ENCODE data around the gene JAZF1. TPM values are rescaled to one million over a fixed set of nuclear protein-coding genes. Genes with fewer than 3 reads are reported as not detected.

The JAZF1 gene
- total RNA-seq, 1 experiment from 2014 or later: 14.2 TPM

DNA sequence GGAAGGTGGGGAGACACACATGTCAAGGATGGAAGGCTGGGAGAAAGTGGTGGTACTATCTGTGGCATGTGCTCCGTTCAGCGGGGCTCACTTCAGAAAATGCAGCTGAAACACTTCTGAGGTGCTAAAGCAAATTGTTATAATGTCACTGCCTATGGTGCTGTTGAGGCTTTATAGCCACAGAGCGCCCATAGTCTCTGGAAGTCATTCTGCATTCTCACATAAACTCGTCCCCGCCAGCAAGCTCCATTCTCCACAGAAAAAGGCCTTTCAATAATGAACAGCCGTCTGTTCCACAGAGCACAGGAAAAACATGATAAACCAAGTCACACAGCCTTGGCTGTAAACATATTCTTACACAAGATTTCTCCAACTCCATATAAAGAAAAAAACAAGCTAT is 308.7 kb downstream of the JAZF1 start:
- DNase-seq (ENCODE audit: unreplicated experiment): no peak
- CTCF ChIA-PET: interaction anchor here (0.6 kb wide), 1 partner anchor 154 kb away, joined by 3 read pairs; no protein-coding TSS in a partner anchor

DNA sequence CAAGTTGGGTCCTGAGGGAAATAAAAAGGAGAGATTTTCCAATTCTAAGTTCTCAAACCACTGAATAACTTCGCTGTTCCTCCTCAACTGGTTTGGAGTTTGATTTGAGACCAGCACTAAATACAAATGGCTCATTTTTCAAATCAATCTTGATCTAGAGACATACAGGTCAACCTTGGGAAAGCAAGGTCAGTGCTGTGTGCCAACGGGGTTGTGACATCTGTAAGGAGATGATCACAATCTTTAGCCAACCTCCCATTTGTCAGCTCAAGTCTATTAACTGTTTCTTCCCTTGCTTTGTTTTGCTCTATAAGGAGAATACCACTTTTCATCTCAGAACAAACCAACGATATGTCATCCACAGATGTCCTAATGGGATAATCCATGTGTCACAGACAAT is 309.5 kb downstream of the JAZF1 start:
- no peaks in the 10 kb centered on the region for H3K9me3 Mint-ChIP-seq (ENCODE audit: unreplicated experiment)
- H3K27ac Mint-ChIP-seq (ENCODE audit: low read depth, unreplicated experiment): no peak overlapping the region
- no TSS peak for BruUV-seq (replicated peaks)
- ChIA-PET CTCF (interaction anchor here (0.5 kb wide), 1 partner anchor 26 kb away, joined by 3 read pairs; no protein-coding TSS in a partner anchor), POLR2A (no interaction called here)
- H3K4me1 Mint-ChIP-seq (ENCODE audit: insufficient read depth, unreplicated experiment): peaks cover 20% of the 10 kb centered on the region
- intact Hi-C loops (cut with micrococcal nuclease): no loop called here
- DNase-seq (ENCODE audit: unreplicated experiment): no peak
- H3K27me3 Mint-ChIP-seq (ENCODE audit: insufficient read depth, unreplicated experiment): no peaks in the 10 kb centered on the region
- no peaks in the 10 kb centered on the region for H3K36me3 Mint-ChIP-seq (ENCODE audit: insufficient read depth, unreplicated experiment)
- TF ChIP-seq, protein P1, sequence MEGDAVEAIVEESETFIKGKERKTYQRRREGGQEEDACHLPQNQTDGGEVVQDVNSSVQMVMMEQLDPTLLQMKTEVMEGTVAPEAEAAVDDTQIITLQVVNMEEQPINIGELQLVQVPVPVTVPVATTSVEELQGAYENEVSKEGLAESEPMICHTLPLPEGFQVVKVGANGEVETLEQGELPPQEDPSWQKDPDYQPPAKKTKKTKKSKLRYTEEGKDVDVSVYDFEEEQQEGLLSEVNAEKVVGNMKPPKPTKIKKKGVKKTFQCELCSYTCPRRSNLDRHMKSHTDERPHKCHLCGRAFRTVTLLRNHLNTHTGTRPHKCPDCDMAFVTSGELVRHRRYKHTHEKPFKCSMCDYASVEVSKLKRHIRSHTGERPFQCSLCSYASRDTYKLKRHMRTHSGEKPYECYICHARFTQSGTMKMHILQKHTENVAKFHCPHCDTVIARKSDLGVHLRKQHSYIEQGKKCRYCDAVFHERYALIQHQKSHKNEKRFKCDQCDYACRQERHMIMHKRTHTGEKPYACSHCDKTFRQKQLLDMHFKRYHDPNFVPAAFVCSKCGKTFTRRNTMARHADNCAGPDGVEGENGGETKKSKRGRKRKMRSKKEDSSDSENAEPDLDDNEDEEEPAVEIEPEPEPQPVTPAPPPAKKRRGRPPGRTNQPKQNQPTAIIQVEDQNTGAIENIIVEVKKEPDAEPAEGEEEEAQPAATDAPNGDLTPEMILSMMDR (IDR thresholded peaks at IDR 0.05; ENCODE audit: unreplicated experiment): no peak
- no peak overlapping the region for H3K4me3 Mint-ChIP-seq (ENCODE audit: unreplicated experiment)

More for the DNA sequence above, 308.7 kb downstream of the JAZF1 start:
- Mint-ChIP-seq H3K9me3 (ENCODE audit: unreplicated experiment) (no peaks in the 10 kb centered on the region), H3K4me1 (ENCODE audit: insufficient read depth, unreplicated experiment) (peaks cover 20% of the 10 kb centered on the region), H3K27ac (ENCODE audit: low read depth, unreplicated experiment) (no peak overlapping the region), H3K4me3 (ENCODE audit: unreplicated experiment) (no peak overlapping the region), H3K36me3 (ENCODE audit: insufficient read depth, unreplicated experiment) (no peaks in the 10 kb centered on the region), H3K27me3 (ENCODE audit: insufficient read depth, unreplicated experiment) (no peaks in the 10 kb centered on the region)
- intact Hi-C loops (cut with micrococcal nuclease): no loop called here
- POLR2A ChIA-PET: interaction anchor here (0.6 kb wide), 1 partner anchor 108 kb away, joined by 5 read pairs; no protein-coding TSS in a partner anchor
- BruUV-seq (replicated peaks): no TSS peak
- TF ChIP-seq, protein P1 (IDR thresholded peaks at IDR 0.05; ENCODE audit: unreplicated experiment): no peak

DNA sequence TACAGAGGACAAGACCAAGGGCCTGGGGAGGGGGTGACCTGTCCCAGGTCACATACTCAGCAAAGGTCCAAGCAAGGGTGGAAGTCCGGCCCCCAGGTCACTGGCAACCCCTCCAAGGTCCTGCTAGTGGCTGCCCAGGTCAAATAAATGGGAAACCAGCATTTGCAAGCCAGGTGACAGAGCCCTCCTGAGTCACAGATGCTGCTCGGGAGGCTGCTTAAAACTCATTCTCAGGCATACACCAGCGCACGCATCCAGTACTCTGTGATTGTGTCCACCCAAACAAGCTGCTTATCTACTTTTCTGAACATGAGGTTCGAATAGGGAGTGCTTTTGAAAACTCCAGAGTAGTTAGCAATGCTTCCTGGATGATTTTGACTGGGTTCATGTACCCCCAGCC is 310.0 kb downstream of the JAZF1 start:
- ChIA-PET CTCF (interaction anchor here (0.5 kb wide), 1 partner anchor 27 kb away, joined by 3 read pairs; no protein-coding TSS in a partner anchor), POLR2A (no interaction called here)
- Mint-ChIP-seq H3K4me1 (ENCODE audit: insufficient read depth, unreplicated experiment) (peaks cover 20% of the 10 kb centered on the region), H3K27me3 (ENCODE audit: insufficient read depth, unreplicated experiment) (no peaks in the 10 kb centered on the region), H3K27ac (ENCODE audit: low read depth, unreplicated experiment) (no peak overlapping the region), H3K4me3 (ENCODE audit: unreplicated experiment) (no peak overlapping the region), H3K36me3 (ENCODE audit: insufficient read depth, unreplicated experiment) (no peaks in the 10 kb centered on the region), H3K9me3 (ENCODE audit: unreplicated experiment) (no peaks in the 10 kb centered on the region)
- TF ChIP-seq, protein P1 (IDR thresholded peaks at IDR 0.05; ENCODE audit: unreplicated experiment): no peak
- intact Hi-C loops (cut with micrococcal nuclease): no loop called here
- BruUV-seq (replicated peaks): no TSS peak
- no peak for DNase-seq (ENCODE audit: unreplicated experiment)

DNA sequence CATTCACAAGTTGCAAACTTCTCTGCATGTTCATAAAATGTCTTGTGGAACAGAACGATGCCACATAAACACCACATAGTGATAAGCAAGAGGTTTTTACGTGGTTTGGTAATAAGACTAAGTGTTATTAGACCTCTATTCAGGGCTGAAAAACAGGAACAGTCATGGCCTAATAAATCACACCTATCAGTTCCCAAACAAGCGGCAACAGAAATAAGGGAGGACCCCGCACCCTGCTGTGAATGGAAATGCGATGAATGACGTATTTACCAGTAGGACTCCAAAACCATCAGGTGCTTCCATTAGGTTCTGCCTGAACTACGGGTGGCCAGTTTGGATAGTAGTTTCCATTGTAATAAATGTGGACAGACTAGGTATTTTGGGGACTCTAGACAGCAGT is 311.5 kb downstream of the JAZF1 start:
- Mint-ChIP-seq H3K9me3 (ENCODE audit: unreplicated experiment) (no peaks in the 10 kb centered on the region), H3K27me3 (ENCODE audit: insufficient read depth, unreplicated experiment) (no peaks in the 10 kb centered on the region), H3K27ac (ENCODE audit: low read depth, unreplicated experiment) (no peak overlapping the region), H3K36me3 (ENCODE audit: insufficient read depth, unreplicated experiment) (no peaks in the 10 kb centered on the region), H3K4me1 (ENCODE audit: insufficient read depth, unreplicated experiment) (peaks cover 6% of the 10 kb centered on the region), H3K4me3 (ENCODE audit: unreplicated experiment) (no peak overlapping the region)
- TF ChIP-seq, protein P1 (IDR thresholded peaks at IDR 0.05; ENCODE audit: unreplicated experiment): no peak
- ChIA-PET CTCF (interaction anchor here (0.6 kb wide), 1 partner anchor 53 kb away, joined by 4 read pairs; no protein-coding TSS in a partner anchor), POLR2A (no interaction called here)
- no TSS peak for BruUV-seq (replicated peaks)
- DNase-seq (ENCODE audit: unreplicated experiment): no peak
- intact Hi-C loops (cut with micrococcal nuclease): no loop called here

Data from MCF 10A (cell line).